ENCODE results near the gene MEIS3.

DNA sequence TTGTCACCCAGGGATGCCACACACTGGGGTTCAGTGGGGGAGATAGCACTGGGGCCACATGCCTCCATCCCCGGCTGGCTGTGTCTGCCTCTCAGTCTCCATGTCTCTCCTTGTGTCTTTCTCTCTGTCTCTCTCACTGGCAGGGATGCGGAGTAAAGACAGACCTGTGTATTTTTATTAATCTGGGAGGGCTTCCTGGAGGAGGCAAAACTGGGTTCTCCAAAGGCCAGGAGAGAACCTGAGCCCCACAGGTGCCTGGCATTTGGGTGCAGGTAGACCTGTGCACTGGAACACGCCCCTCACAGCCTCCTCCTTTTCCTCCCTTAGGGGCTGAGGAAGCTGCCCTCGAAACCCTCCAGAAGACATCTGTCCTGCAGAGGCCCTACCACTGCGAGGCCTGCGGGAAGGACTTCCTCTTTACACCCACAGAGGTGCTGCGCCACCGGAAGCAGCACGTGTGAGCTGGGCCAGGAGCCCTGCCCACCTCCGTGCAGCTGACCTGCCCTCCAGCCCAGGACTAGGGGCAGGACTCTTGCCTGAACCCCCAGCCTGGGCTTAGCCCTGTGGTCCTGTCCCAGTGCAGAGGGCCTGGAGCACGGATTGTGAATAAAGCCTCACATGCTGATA lies 37.6 kb downstream of the MEIS3 start:
- TF ChIP-seq, protein P1, sequence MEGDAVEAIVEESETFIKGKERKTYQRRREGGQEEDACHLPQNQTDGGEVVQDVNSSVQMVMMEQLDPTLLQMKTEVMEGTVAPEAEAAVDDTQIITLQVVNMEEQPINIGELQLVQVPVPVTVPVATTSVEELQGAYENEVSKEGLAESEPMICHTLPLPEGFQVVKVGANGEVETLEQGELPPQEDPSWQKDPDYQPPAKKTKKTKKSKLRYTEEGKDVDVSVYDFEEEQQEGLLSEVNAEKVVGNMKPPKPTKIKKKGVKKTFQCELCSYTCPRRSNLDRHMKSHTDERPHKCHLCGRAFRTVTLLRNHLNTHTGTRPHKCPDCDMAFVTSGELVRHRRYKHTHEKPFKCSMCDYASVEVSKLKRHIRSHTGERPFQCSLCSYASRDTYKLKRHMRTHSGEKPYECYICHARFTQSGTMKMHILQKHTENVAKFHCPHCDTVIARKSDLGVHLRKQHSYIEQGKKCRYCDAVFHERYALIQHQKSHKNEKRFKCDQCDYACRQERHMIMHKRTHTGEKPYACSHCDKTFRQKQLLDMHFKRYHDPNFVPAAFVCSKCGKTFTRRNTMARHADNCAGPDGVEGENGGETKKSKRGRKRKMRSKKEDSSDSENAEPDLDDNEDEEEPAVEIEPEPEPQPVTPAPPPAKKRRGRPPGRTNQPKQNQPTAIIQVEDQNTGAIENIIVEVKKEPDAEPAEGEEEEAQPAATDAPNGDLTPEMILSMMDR (IDR thresholded peaks at IDR 0.05; ENCODE audit: low read length): no peak
- no peak for TF ChIP-seq EZH2 (IDR thresholded peaks at IDR 0.05; ENCODE audit: borderline replicate concordance, low read length)

Measured in OCI-LY1 (cell line).